HepG2 (cell line): ENCODE data around the gene CMIP. TPM values are rescaled to one million over a fixed set of nuclear protein-coding genes. Genes with fewer than 3 reads are reported as not detected.

Experiments used
- ESRRA ChIP-seq: sonication (generic); formaldehyde crosslinking; IDR thresholded peaks from 2 replicates; pipeline ENCODE4 v1.5.1; 2020; ENCODE audit warnings: mild to moderate bottlenecking, low read depth, missing genetic modification reagents
- ISX ChIP-seq: sonication (generic); formaldehyde crosslinking; conservative IDR thresholded peaks from 2 replicates; pipeline ENCODE4 v1.5.0; 2020; ENCODE audit warnings: missing genetic modification reagents
- PHB2 ChIP-seq: fragments of 450-650 bp; IDR thresholded peaks from 2 replicates; pipeline ENCODE4 v1.6.1; 2018; ENCODE audit not compliant: partially characterized antibody
- PHF21A ChIP-seq: sonication (generic); formaldehyde crosslinking; IDR thresholded peaks from 2 replicates; pipeline ENCODE4 v1.5.0; 2020; ENCODE audit warnings: mild to moderate bottlenecking, missing genetic modification reagents
- POLR2A ChIP-seq, 2 experiments: IDR thresholded peaks; 2 replicates each; pipeline ENCODE4 v1.6.1; 2011; ENCODE audit warnings: low read depth in 2 of 2, low read length in 2 of 2, mild to moderate bottlenecking in 1 of 2, moderate library complexity in 1 of 2; ENCODE audit not compliant: insufficient read depth in 1 of 2
- RBFOX2 ChIP-seq: fragments of 200-400 bp; formaldehyde crosslinking; IDR thresholded peaks from 2 replicates; pipeline ENCODE4 v1.6.1; 2017; ENCODE audit warnings: low read depth, mild to moderate bottlenecking, low read length
- SIX4 ChIP-seq: sonication (generic); formaldehyde crosslinking; IDR thresholded peaks from 2 replicates; pipeline ENCODE4 v1.4.0; 2020; ENCODE audit warnings: missing genetic modification reagents
- SNRNP70 ChIP-seq: fragments of 200-400 bp; formaldehyde crosslinking; IDR thresholded peaks from 2 replicates; pipeline ENCODE4 v1.6.1; 2017; ENCODE audit warnings: mild to moderate bottlenecking, low read depth, low read length, moderate library complexity
- SOX5 ChIP-seq: IDR thresholded peaks from 2 replicates; pipeline ENCODE4 v1.6.1; 2016; ENCODE audit warnings: borderline replicate concordance
- SRSF9 ChIP-seq: fragments of 200-400 bp; formaldehyde crosslinking; IDR thresholded peaks from 2 replicates; pipeline ENCODE4 v1.6.1; 2018; ENCODE audit warnings: borderline replicate concordance, mild to moderate bottlenecking, low read depth, low read length; ENCODE audit not compliant: insufficient read depth, poor library complexity, severe bottlenecking
- TAF1 ChIP-seq: sonication (generic); formaldehyde crosslinking; IDR thresholded peaks from 2 replicates; pipeline ENCODE4 v1.4.0; 2020; ENCODE audit warnings: missing genetic modification reagents
- ZFP41 ChIP-seq: sonication (generic); formaldehyde crosslinking; IDR thresholded peaks from 2 replicates; pipeline ENCODE4 v1.4.0; 2020; ENCODE audit warnings: mild to moderate bottlenecking, missing genetic modification reagents, borderline replicate concordance
- ZFX ChIP-seq: sonication (generic); formaldehyde crosslinking; IDR thresholded peaks from 2 replicates; pipeline ENCODE4 v1.4.0; 2020; ENCODE audit warnings: mild to moderate bottlenecking, low read depth, missing genetic modification reagents, moderate library complexity
- ZKSCAN8 ChIP-seq: IDR thresholded peaks from 2 replicates; pipeline ENCODE4 v1.6.1; 2016; ENCODE audit warnings: borderline replicate concordance, missing genetic modification reagents, missing compliant biosample characterization
- ZNF331 ChIP-seq: sonication (generic); formaldehyde crosslinking; IDR thresholded peaks from 2 replicates; pipeline ENCODE4 v1.4.0; 2020; ENCODE audit warnings: missing genetic modification reagents
- ZNF33B ChIP-seq: sonication (generic); formaldehyde crosslinking; IDR thresholded peaks from 2 replicates; pipeline ENCODE4 v1.5.1; 2020; ENCODE audit warnings: mild to moderate bottlenecking, missing genetic modification reagents
- ZNF441 ChIP-seq: sonication (generic); formaldehyde crosslinking; IDR thresholded peaks from 2 replicates; pipeline ENCODE4 v1.7.0; 2021; ENCODE audit warnings: missing genetic modification reagents, borderline replicate concordance
- ZNF546 ChIP-seq: sonication (generic); formaldehyde crosslinking; conservative IDR thresholded peaks from 2 replicates; pipeline ENCODE4 v1.8.1; 2023; ENCODE audit warnings: mild to moderate bottlenecking, missing genetic modification reagents
- ZNF547 ChIP-seq: sonication (generic); formaldehyde crosslinking; IDR thresholded peaks from 2 replicates; pipeline ENCODE4 v1.5.1; 2020; ENCODE audit warnings: mild to moderate bottlenecking, missing genetic modification reagents
- ZNF850 ChIP-seq: sonication (generic); formaldehyde crosslinking; conservative IDR thresholded peaks from 2 replicates; pipeline ENCODE4 v1.9.0; 2021; ENCODE audit warnings: mild to moderate bottlenecking, missing genetic modification reagents
- polyA plus RNA-seq, 8 experiments: library from polyadenylated mRNA; depleted of rRNA in 3 of 8; stranded (reverse) in 7 of 8; unstranded in 1 of 8; fragments of >200 nt; fragmentation: Illumina TruSeq in 4 of 8; extraction: Trizol in 4 of 8; gene quantifications; 2 replicates each; pipeline versions ENCODE4 v1.2.1 to v1.2.3, GENCODE V29; 2011 to 2016; ENCODE audit warnings: low read depth in 4 of 8, missing spikeins in 1 of 8, mixed read lengths in 1 of 8; ENCODE audit not compliant: insufficient read depth in 1 of 8
- total RNA-seq, 5 experiments: library from RNA; depleted of rRNA; stranded (reverse); fragments of >200 nt; fragmentation: Illumina TruSeq; extraction: Trizol; gene quantifications; 2 replicates each; pipeline ENCODE4 v1.2.3, GENCODE V29; 2016; ENCODE audit warnings: low read depth in 1 of 5
- TF ChIP-seq, protein P1 (sequence below): sonication (generic); formaldehyde crosslinking; IDR thresholded peaks from 2 replicates; pipeline ENCODE4 v1.4.0; 2020; ENCODE audit warnings: mild to moderate bottlenecking, missing genetic modification reagents, borderline replicate concordance
- TF ChIP-seq, protein P2 (sequence below): sonication (generic); formaldehyde crosslinking; IDR thresholded peaks from 2 replicates; pipeline ENCODE4 v1.9.0; 2022; ENCODE audit warnings: missing genetic modification reagents, mild to moderate bottlenecking, borderline replicate concordance
- TF ChIP-seq, protein P3 (sequence below): sonication (generic); formaldehyde crosslinking; IDR thresholded peaks from 2 replicates; pipeline ENCODE4 v1.4.0; 2020; ENCODE audit warnings: low read depth, missing genetic modification reagents
- TF ChIP-seq, protein P4 (sequence below): conservative IDR thresholded peaks from 2 replicates; pipeline ENCODE4 v1.6.1; 2018; ENCODE audit warnings: missing genetic modification reagents

CMIP gene
- total and polyA plus RNA-seq, 2 of the 13 experiments (the other 11 are each of a cell fraction or from before 2014, with no cell fraction given) = 10.9 to 18.1 TPM

DNA sequence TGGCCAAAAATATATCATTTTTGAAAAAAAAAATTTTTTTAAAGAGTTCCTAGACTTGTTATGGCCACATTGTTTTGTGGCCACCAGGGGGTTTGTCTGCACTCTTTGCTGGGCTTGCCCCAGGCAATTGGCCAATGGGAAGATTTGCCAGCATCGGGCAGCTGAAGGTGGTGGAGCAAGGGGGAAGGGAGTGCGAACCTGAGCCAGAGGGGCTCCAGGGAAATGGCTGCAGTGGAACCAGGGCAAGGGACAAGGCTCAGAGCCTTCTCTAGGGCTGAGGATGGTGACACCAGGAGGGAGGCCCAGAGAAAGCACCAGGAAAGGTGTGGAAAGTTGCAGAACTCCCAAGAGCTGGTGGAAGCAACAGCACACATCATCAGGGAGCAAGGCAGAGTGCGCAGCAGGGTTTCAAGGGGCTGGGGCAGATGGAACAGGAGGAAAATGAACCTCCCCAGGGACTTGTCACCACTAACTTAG lies 15.5 kb upstream of the CMIP start (continued):
- TF ChIP-seq, protein P1, sequence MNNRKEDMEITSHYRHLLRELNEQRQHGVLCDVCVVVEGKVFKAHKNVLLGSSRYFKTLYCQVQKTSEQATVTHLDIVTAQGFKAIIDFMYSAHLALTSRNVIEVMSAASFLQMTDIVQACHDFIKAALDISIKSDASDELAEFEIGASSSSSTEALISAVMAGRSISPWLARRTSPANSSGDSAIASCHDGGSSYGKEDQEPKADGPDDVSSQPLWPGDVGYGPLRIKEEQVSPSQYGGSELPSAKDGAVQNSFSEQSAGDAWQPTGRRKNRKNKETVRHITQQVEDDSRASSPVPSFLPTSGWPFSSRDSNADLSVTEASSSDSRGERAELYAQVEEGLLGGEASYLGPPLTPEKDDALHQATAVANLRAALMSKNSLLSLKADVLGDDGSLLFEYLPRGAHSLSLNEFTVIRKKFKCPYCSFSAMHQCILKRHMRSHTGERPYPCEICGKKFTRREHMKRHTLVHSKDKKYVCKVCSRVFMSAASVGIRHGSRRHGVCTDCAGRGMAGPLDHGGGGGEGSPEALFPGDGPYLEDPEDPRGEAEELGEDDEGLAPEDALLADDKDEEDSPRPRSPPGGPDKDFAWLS (CRISPR knock-in tag) = peak; percentile 45; the same call in 1 of the 2 replicates
- no peak for TF ChIP-seq PHF21A (CRISPR knock-in tag)
- TF ChIP-seq ZFP41 (CRISPR knock-in tag) = no peak
- TF ChIP-seq, protein P2, sequence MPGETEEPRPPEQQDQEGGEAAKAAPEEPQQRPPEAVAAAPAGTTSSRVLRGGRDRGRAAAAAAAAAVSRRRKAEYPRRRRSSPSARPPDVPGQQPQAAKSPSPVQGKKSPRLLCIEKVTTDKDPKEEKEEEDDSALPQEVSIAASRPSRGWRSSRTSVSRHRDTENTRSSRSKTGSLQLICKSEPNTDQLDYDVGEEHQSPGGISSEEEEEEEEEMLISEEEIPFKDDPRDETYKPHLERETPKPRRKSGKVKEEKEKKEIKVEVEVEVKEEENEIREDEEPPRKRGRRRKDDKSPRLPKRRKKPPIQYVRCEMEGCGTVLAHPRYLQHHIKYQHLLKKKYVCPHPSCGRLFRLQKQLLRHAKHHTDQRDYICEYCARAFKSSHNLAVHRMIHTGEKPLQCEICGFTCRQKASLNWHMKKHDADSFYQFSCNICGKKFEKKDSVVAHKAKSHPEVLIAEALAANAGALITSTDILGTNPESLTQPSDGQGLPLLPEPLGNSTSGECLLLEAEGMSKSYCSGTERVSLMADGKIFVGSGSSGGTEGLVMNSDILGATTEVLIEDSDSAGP (CRISPR knock-in tag) = peak; percentile 54; the same call in 1 of the 2 replicates
- no peak for TF ChIP-seq POLR2A (IDR thresholded peaks at IDR 0.05; ENCODE audit: insufficient read depth in 1 of 2, low read depth in 2 of 2, low read length in 2 of 2)
- no peak for TF ChIP-seq ESRRA (CRISPR knock-in tag)
- no peak for TF ChIP-seq RBFOX2
- TF ChIP-seq PHB2 = no peak
- TF ChIP-seq ZNF547 = no peak
- TF ChIP-seq, protein P3, sequence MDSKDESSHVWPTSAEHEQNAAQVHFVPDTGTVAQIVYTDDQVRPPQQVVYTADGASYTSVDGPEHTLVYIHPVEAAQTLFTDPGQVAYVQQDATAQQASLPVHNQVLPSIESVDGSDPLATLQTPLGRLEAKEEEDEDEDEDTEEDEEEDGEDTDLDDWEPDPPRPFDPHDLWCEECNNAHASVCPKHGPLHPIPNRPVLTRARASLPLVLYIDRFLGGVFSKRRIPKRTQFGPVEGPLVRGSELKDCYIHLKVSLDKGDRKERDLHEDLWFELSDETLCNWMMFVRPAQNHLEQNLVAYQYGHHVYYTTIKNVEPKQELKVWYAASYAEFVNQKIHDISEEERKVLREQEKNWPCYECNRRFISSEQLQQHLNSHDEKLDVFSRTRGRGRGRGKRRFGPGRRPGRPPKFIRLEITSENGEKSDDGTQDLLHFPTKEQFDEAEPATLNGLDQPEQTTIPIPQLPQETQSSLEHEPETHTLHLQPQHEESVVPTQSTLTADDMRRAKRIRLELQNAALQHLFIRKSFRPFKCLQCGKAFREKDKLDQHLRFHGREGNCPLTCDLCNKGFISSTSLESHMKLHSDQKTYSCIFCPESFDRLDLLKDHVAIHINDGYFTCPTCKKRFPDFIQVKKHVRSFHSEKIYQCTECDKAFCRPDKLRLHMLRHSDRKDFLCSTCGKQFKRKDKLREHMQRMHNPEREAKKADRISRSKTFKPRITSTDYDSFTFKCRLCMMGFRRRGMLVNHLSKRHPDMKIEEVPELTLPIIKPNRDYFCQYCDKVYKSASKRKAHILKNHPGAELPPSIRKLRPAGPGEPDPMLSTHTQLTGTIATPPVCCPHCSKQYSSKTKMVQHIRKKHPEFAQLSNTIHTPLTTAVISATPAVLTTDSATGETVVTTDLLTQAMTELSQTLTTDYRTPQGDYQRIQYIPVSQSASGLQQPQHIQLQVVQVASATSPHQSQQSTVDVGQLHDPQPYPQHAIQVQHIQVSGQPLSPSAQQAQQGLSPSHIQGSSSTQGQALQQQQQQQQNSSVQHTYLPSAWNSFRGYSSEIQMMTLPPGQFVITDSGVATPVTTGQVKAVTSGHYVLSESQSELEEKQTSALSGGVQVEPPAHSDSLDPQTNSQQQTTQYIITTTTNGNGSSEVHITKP (CRISPR knock-in tag) = no peak
- no peak for TF ChIP-seq ZNF546 (CRISPR knock-in tag)
- no peak for TF ChIP-seq ZFX (CRISPR knock-in tag)
- no peak for TF ChIP-seq ZNF850 (CRISPR knock-in tag)
- no peak for TF ChIP-seq TAF1 (CRISPR knock-in tag)
- no peak for TF ChIP-seq ZNF441
- TF ChIP-seq SOX5 (CRISPR knock-in tag) = 0 out of 2 replicates have a peak, but pooled peaks have one; percentile 13
- no peak for TF ChIP-seq ZNF331 (CRISPR knock-in tag)
- TF ChIP-seq ZKSCAN8 (CRISPR knock-in tag) = no peak
- TF ChIP-seq ISX = no peak
- TF ChIP-seq, protein P4, sequence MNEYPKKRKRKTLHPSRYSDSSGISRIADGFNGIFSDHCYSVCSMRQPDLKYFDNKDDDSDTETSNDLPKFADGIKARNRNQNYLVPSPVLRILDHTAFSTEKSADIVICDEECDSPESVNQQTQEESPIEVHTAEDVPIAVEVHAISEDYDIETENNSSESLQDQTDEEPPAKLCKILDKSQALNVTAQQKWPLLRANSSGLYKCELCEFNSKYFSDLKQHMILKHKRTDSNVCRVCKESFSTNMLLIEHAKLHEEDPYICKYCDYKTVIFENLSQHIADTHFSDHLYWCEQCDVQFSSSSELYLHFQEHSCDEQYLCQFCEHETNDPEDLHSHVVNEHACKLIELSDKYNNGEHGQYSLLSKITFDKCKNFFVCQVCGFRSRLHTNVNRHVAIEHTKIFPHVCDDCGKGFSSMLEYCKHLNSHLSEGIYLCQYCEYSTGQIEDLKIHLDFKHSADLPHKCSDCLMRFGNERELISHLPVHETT (CRISPR knock-in tag) = no peak
- TF ChIP-seq SNRNP70 = no peak
- TF ChIP-seq SIX4 (CRISPR knock-in tag) = no peak
- no peak for TF ChIP-seq ZNF33B (CRISPR knock-in tag)
- TF ChIP-seq SRSF9 = no peak
